ENCODE results near the gene PIEZO2. TPM values are rescaled to one million over a fixed set of nuclear protein-coding genes. Genes with fewer than 3 reads are reported as not detected.

Gene PIEZO2
- total RNA-seq, 2 donors from 2014 or later = not detected

GRCh38 chr18:10739152-10739551 lies 410.2 kb downstream of the PIEZO2 start:
- DNase-seq (ENCODE audit: low spot score in 2 of 2) = no peak
- no peak for ATAC-seq
- no peak overlapping the region for H3K27ac Mint-ChIP-seq
- H3K9me3 Mint-ChIP-seq = no peaks in the 10 kb centered on the region
- no peaks in the 10 kb centered on the region for H3K36me3 Mint-ChIP-seq

DNA sequence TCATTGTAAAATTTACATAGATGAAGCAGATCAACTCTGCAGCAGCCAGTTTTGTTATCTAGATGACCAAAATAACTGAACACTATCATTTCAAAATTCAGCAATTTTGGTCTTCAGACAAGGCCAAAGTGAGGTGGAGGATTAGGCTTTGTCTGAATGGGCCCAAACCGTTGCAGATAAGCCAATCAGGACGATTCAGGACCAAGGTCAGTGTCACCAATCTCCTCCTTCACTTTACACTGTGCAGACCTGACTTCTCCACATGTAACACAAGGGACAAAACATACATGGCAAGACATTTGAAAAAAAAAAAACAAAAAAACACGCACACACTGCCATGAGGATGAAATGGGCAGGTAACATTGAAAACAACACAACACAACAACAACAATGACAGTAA lies 412.4 kb downstream of the PIEZO2 start:
- H3K9me3 Mint-ChIP-seq = no peaks in the 10 kb centered on the region
- no peak overlapping the region for H3K27ac Mint-ChIP-seq
- ATAC-seq = no peak
- DNase-seq (ENCODE audit: low spot score in 2 of 2) = no peak
- H3K36me3 Mint-ChIP-seq = no peaks in the 10 kb centered on the region

- Mint-ChIP-seq H3K27ac (no peak overlapping the region), H3K9me3 (no peaks in the 10 kb centered on the region), H3K36me3 (no peaks in the 10 kb centered on the region)
- ATAC-seq (no peak), DNase-seq (ENCODE audit: low spot score in 2 of 2) (no peak)
These were observed 416.4 kb downstream of the PIEZO2 start for GRCh38 chr18:10732990-10733389.

- no peaks in the 10 kb centered on the region for H3K9me3 Mint-ChIP-seq
- DNase-seq (ENCODE audit: low spot score in 2 of 2) (no peak), ATAC-seq (no peak)
- H3K27ac Mint-ChIP-seq = no peak overlapping the region
- no peaks in the 10 kb centered on the region for H3K36me3 Mint-ChIP-seq
These were observed 421.9 kb downstream of the PIEZO2 start for GRCh38 chr18:10727477-10727876.

DNA sequence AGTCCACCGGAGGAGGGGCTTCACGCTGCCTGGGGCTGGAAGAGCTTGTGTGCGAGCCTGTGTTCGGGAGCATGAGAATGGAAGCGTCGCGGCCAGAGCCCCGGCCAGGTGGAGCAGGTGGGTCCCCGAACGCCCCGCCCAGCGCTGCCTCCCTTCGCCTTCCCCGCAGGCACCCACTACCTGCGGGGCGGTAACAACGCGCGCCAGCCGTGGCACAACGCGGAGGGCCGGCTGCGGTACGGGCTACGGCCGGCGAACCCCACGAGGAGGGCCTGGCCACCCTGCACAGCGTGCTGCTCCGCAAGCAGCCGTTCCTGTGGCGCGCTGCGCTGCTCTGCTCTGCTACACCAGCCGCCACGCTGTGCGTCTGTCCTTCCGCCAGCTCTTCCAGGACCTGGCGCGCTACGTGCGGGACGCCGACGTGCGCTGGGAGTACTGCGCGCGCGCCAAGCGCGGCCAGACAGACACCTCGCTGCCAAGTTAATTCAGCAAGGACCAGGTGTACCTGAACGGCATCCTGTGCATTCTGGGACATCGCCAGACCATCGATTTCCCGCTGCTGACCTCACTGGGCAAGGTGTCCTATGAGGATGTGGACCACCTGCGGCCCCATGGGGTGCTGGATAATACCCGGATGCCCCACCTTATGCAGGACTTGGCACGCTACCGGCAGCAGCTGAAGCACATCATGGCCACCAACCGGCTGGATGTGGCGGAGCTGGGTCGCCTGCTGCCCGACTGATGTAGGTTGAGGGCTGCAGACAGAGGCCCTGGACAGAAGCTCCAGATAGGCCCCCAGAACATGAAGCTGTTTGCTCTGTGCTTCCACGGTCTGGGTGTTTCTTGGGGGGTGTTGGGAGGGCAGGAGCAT lies 422.9 kb downstream of the PIEZO2 start:
- DNase-seq (ENCODE audit: low spot score in 2 of 2) (no peak), ATAC-seq (peak in 1 of 2 donors; percentile 49)
- Mint-ChIP-seq H3K27ac (no peak overlapping the region), H3K36me3 (peaks cover 0 to under 1% of the 10 kb centered on the region in 2 donors), H3K9me3 (no peaks in the 10 kb centered on the region)

DNA sequence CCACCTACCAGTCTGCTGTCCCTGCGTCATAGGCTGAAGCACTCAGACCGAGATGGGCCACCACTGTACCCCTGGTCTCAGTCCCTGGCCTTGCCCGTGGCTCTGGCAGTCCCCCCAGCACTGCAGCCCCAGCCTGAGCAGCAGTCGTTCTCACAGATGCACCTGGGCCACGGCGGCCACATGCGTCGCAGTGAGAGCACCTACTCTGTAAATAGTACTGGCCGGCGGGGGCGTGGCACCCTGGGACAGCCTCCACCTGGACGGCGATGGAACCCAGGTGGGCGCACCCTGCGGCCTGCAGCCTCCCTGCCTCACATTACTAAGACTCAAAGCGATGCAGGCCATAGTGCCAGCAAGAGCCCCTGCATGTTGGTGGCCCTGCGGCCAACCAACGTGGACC lies 424.7 kb downstream of the PIEZO2 start:
- Mint-ChIP-seq H3K36me3 (peaks cover 0 to 4% of the 10 kb centered on the region in 2 donors), H3K27ac (no peak overlapping the region), H3K9me3 (no peaks in the 10 kb centered on the region)
- ATAC-seq = no peak
- no peak for DNase-seq (ENCODE audit: low spot score in 2 of 2)

DNA sequence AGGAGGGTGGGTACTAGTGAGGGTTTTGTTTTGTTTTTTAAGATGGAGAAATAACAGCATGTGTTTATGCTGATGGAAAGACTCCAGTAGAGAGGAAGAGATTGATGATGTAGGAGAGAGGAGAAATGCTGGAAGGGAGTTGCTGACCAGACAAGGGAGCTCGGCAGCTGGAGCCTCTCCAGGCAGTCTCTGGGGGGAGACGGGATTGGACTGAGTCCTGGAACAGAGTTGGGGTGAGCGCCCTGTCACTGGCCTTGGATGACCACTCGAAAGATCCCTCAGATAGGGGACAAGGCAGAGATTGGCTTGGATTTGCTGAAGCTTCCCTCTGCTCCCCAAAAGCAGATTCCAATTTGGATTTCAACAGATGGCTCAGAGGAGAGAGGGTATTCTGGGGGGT lies 425.9 kb downstream of the PIEZO2 start:
- Mint-ChIP-seq H3K27ac (no peak overlapping the region), H3K36me3 (peaks cover 0 to 4% of the 10 kb centered on the region in 2 donors), H3K9me3 (no peaks in the 10 kb centered on the region)
- no peak for ATAC-seq
- DNase-seq (ENCODE audit: low spot score in 2 of 2) = no peak

DNA sequence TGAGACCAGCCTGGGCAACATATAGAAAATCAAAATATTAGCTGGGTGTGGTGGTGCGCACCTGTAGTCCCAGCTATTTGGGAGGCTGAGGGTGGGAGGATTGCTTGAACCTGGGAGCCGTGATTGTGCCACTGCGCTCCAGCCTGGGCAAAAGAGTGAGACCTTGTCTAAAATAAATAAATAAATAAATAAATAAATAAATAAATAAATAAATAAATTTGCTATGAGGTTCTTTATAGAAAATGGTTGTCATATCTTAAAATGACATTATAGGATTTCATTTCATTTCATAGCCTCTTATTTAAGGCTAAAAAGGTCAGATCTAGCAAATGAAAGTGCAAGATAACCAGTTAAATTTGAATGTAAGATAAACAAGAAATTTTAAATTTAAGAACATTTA lies 430.6 kb downstream of the PIEZO2 start:
- Mint-ChIP-seq H3K27ac (no peak overlapping the region), H3K36me3 (peaks cover 0 to 4% of the 10 kb centered on the region in 2 donors), H3K9me3 (no peaks in the 10 kb centered on the region)
- DNase-seq (ENCODE audit: low spot score in 2 of 2) (no peak), ATAC-seq (no peak)

DNA sequence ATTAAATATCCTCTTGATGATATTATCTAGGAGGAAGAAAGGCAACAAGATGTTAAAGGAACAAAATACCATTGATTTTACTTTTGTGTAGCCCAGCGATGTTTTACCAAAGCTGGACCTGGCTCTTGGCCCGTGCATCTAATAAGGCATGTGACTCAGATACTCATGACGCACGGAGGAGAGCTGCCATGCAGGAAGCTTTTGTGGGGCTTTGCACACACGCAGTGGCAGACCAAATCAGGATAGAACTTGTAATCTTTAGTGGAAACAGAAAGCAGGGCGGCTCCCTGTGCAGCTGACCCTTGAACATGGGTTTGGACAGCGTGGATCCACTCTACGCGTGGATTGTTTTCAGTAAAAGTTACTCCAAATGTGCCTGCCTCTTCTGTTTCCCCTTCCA lies 433.6 kb downstream of the PIEZO2 start:
- DNase-seq (ENCODE audit: low spot score in 2 of 2) = no peak
- Mint-ChIP-seq H3K36me3 (no peaks in the 10 kb centered on the region), H3K27ac (no peak overlapping the region), H3K9me3 (no peaks in the 10 kb centered on the region)
- no peak for ATAC-seq

DNA sequence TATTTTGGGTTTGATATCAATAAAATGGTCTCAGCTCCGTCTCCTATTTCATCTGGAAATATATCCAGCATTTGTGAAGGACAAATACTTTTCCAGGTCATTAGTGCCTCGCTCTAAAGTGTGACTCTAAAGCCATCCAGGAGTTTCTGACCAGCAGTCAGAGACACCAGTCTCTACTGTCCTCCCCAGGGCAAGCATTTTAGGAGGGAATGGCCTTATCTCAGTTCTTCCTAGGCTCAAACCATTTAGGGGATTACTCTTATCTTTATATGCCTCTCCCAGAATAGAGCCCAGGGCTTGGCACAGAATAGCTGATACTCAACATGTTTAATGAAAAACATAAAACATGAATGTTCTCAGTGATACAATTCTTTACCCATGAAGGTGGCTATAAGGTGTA lies 436.0 kb downstream of the PIEZO2 start:
- H3K27ac Mint-ChIP-seq = no peak overlapping the region
- no peaks in the 10 kb centered on the region for H3K36me3 Mint-ChIP-seq
- ATAC-seq = no peak
- no peak for DNase-seq (ENCODE audit: low spot score in 2 of 2)
- no peaks in the 10 kb centered on the region for H3K9me3 Mint-ChIP-seq

DNA sequence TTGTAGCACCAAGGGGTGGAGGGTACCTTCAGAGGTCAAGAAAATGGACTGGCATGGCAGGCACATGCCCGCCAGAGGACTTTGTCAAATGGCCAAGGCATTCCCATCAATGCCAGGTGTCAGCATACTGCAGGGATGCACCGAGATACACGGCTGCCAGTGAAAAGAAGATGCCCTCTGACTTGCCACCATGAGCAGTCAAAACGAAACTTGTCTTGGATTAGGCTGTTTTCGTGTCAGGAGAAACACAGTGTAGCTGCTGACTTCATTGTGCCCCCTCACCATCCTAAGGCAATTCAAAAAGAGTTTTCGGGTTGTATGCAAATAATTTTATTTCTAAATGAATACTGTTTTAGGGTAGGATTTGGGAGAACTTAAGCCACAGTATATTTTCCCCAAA lies 442.1 kb downstream of the PIEZO2 start:
- ATAC-seq (no peak), DNase-seq (ENCODE audit: low spot score in 2 of 2) (no peak)
- Mint-ChIP-seq H3K36me3 (no peaks in the 10 kb centered on the region), H3K27ac (no peak overlapping the region), H3K9me3 (no peaks in the 10 kb centered on the region)

- no peak for DNase-seq (ENCODE audit: low spot score in 2 of 2)
- Mint-ChIP-seq H3K36me3 (no peaks in the 10 kb centered on the region), H3K27ac (no peak overlapping the region), H3K9me3 (no peaks in the 10 kb centered on the region)
- no peak for ATAC-seq
These were observed 443.6 kb downstream of the PIEZO2 start for GRCh38 chr18:10705786-10706185.

- Mint-ChIP-seq H3K9me3 (no peaks in the 10 kb centered on the region), H3K36me3 (no peaks in the 10 kb centered on the region), H3K27ac (no peak overlapping the region)
- ATAC-seq (no peak), DNase-seq (ENCODE audit: low spot score in 2 of 2) (no peak)
These were observed 444.1 kb downstream of the PIEZO2 start for GRCh38 chr18:10705291-10705690.

DNA sequence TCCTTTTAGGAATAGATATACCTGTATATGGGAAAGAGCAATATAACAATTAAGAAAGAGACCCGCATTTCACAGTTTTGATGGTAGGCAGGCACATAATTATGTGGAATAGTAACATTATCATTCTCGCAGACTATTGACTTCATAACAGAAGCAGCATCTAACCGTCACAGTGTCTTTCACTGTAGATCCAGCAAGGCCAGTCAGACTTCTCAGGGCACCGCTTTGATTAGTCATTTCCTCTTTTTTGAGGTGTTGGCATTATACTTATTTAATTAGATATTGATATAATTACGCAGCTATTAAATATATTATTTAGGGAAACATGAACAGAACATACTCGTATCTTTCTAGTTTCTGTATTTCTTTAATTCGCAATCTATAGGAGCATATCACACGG lies 447.2 kb downstream of the PIEZO2 start:
- no peak overlapping the region for H3K27ac Mint-ChIP-seq
- H3K9me3 Mint-ChIP-seq = no peaks in the 10 kb centered on the region
- ATAC-seq (no peak), DNase-seq (ENCODE audit: low spot score in 2 of 2) (no peak)
- no peaks in the 10 kb centered on the region for H3K36me3 Mint-ChIP-seq

DNA sequence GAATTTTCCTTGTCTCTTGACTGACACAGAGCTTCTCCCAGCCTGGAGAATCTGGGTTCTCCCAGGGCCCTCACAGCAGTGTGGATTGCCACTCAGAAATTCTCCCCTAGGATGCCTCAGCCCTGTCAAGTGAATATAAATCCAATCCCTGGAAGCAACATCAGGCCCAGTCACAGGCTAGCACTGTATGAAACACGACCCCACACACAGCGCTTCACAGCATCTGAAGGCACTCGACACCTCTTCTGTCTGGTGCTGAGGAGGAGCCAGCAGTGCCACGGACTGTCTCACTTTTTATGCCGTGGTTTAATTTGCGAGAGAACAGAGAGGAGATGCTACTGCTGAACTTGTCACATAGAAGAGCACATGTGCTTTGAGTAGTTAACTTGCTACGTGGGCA lies 459.0 kb downstream of the PIEZO2 start:
- Mint-ChIP-seq H3K9me3 (no peaks in the 10 kb centered on the region), H3K27ac (no peak overlapping the region), H3K36me3 (no peaks in the 10 kb centered on the region)
- no peak for DNase-seq (ENCODE audit: low spot score in 2 of 2)
- ATAC-seq = no peak

DNA sequence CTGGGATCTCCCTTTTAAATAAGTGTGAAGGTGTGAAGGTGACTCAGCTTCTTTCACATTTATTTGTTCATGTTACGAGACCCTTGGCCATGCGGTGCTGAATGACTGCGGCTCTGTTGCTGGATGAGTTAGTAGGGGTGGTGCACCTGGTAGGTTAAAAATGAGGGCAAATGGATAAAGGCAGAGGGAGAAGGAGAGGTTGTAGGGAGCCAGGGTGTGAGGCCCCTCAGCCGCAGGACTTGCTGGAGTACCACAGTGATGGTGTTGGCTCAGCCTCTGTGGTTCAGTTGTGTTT lies 459.4 kb downstream of the PIEZO2 start:
- ATAC-seq (no peak), DNase-seq (ENCODE audit: low spot score in 2 of 2) (no peak)
- H3K27ac Mint-ChIP-seq = no peak overlapping the region
- H3K9me3 Mint-ChIP-seq = no peaks in the 10 kb centered on the region
- no peaks in the 10 kb centered on the region for H3K36me3 Mint-ChIP-seq

DNA sequence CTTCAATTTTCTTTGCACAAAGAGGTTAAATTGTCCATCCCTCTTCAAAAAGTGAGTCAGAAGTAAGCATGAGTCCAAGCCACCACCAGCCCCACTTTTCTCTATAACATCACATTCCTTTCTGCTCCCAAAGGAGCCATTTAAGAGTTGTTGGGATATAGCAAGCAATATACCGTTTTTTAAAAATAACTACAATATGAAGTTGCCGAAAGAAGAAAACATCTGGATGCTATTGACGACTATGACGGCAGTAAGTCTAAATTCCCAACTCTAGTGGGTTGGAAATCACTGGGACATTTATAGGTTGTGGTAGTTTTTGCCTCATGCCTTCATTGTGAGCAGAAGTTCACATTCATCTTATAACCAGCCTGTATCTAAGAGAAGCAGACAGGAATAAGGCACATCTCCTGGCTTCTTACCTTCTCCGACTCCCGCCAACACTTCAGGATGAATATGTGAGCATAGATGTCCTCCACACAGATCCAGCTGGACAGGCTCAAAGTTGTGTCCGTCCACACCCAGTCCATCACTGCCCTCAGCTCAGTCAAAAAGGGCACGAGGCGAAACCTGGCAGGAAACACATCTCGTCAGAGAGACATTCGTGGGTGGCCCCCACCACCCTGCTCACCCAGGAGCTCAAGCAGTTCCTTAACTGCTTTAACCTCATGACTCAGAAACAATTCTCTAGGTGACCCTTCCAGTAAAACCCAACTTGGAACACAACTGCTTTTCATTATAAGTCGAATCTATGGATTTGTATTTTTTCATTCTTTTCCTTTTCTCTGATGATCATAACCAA lies 459.9 kb downstream of the PIEZO2 start:
- ATAC-seq = no peak
- DNase-seq (ENCODE audit: low spot score in 2 of 2) = no peak
- H3K9me3 Mint-ChIP-seq = no peaks in the 10 kb centered on the region
- no peak overlapping the region for H3K27ac Mint-ChIP-seq
- no peaks in the 10 kb centered on the region for H3K36me3 Mint-ChIP-seq

DNA sequence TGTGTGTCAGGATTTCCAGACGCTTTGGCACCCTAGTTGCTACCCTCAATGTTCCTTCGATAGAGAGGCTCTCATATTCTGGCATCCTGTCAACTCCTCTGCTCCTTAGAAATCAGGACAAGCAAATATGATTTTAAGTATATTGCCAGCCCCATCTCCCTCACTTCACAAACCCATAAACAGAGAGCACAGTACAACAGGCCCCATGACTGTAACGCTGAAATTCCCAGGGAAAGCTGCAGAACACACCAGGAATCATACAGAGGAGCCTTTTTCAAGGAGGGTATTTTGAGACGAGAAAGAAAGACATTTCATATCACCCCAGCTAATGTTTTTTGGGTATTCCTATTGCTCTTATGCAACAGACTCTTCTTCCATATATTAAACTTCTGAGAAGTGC lies 460.6 kb downstream of the PIEZO2 start:
- DNase-seq (ENCODE audit: low spot score in 2 of 2) (no peak), ATAC-seq (no peak)
- Mint-ChIP-seq H3K9me3 (no peaks in the 10 kb centered on the region), H3K36me3 (no peaks in the 10 kb centered on the region), H3K27ac (no peak overlapping the region)

All from activated naive CD4-positive, alpha-beta T cell treated with anti-CD3 and anti-CD28 coated beads, Interleukin-2, amount 50 U/mL, for 72 hours (primary cell).